GM19351 (cell line): ENCODE results near the gene TMEM131.

Experiments used
- ATAC-seq: cut with Tn5 transposase; IDR thresholded peaks from one replicate; pipeline ENCODE4 v1.9.1; 2021; ENCODE audit warnings: mild to moderate bottlenecking, moderate library complexity; ENCODE audit not compliant: unreplicated experiment

TMEM131 gene

GRCh38 chr2:97994476-97994875 is 1.3 kb downstream of the TMEM131 start:
- ATAC-seq, result no peak

- no peak for ATAC-seq
Measured at GRCh38 chr2:97993926-97994325, 1.8 kb downstream of the TMEM131 start.

GRCh38 chr2:97992836-97993825 is 2.6 kb downstream of the TMEM131 start:
- no peak for ATAC-seq

- no peak for ATAC-seq
Measured at GRCh38 chr2:97991081-97991856, 4.5 kb downstream of the TMEM131 start.

GRCh38 chr2:97988722-97989121 is 7.0 kb downstream of the TMEM131 start:
- ATAC-seq, result no peak

- ATAC-seq, result no peak
Measured at GRCh38 chr2:97985998-97986397, 9.8 kb downstream of the TMEM131 start.

- no peak for ATAC-seq
Measured at GRCh38 chr2:97983698-97984097, 12.1 kb downstream of the TMEM131 start.

GRCh38 chr2:97983134-97983533 is 12.6 kb downstream of the TMEM131 start:
- ATAC-seq, result no peak

GRCh38 chr2:97982621-97983020 is 13.1 kb downstream of the TMEM131 start:
- ATAC-seq, result no peak

- ATAC-seq, result no peak
Measured at GRCh38 chr2:97981961-97982360, 13.8 kb downstream of the TMEM131 start.

- ATAC-seq, result no peak
Measured at GRCh38 chr2:97979904-97980303, 15.8 kb downstream of the TMEM131 start.

GRCh38 chr2:97974471-97974870 is 21.3 kb downstream of the TMEM131 start:
- ATAC-seq, result no peak

GRCh38 chr2:97970293-97971060 is 25.3 kb downstream of the TMEM131 start:
- no peak for ATAC-seq

- no peak for ATAC-seq
Measured at GRCh38 chr2:97969081-97970067, 26.4 kb downstream of the TMEM131 start.

GRCh38 chr2:97967931-97968627 is 27.7 kb downstream of the TMEM131 start:
- no peak for ATAC-seq

- ATAC-seq, result no peak
Measured at GRCh38 chr2:97967216-97967592, 28.5 kb downstream of the TMEM131 start.

- ATAC-seq, result no peak
Measured at GRCh38 chr2:97966545-97967215, 29.1 kb downstream of the TMEM131 start.

- ATAC-seq, result no peak
Measured at GRCh38 chr2:97965116-97965515, 30.6 kb downstream of the TMEM131 start.

- ATAC-seq, result no peak
Measured at GRCh38 chr2:97963880-97964279, 31.9 kb downstream of the TMEM131 start.
